Thyroid gland (tissue), 4 donors: ENCODE data around the gene OR13J1. TPM values are rescaled to one million over a fixed set of nuclear protein-coding genes. Genes with fewer than 3 reads are reported as not detected.

Experiments used
- DNase-seq, 2 donors: peaks; one replicate each; pipeline ENCODE4 v3.0.0-alpha.2; 2019
- H3K27ac ChIP-seq, 3 donors: fragments of 200-600 bp; sonication (generic); 1 replicate in 2 of 3; 2 replicates in 1 of 3; pipeline ENCODE4 v1.5.1; 2016 to 2019; ENCODE audit warnings: mild to moderate bottlenecking in 1 of 3, moderate library complexity in 1 of 3
- H3K27me3 ChIP-seq: fragments of 200-600 bp; sonication (generic); one replicate; pipeline ENCODE4 v1.5.1; 2019
- H3K36me3 ChIP-seq, 2 donors: fragments of 200-600 bp; sonication (generic); one replicate each; pipeline ENCODE4 v1.5.1; 2016 to 2019
- H3K4me1 ChIP-seq, 2 donors: fragments of 200-600 bp; sonication (generic); one replicate each; pipeline ENCODE4 v1.5.1; 2017 to 2019
- H3K4me3 ChIP-seq, 3 donors: fragments of 200-600 bp; sonication (generic); replicated peaks in 1 of 3; 1 replicate in 2 of 3; 2 replicates in 1 of 3; pipeline ENCODE4 v1.5.1; 2016; ENCODE audit warnings: mild to moderate bottlenecking in 1 of 3
- H3K9me3 ChIP-seq: fragments of 200-600 bp; sonication (generic); one replicate; pipeline ENCODE4 v1.5.1; 2017
- CTCF ChIP-seq, 6 experiments: fragments of 200-600 bp in 3 of 6; fragments of 450-650 bp in 3 of 6; sonication (generic) in 3 of 6; IDR thresholded peaks; one replicate each; pipeline ENCODE4 v1.5.1; 2016 to 2019; ENCODE audit warnings: antibody characterized with exemption in 6 of 6, mild to moderate bottlenecking in 2 of 6, inconsistent platforms in 1 of 6, moderate library complexity in 1 of 6
- POLR2A ChIP-seq, 2 donors: fragments of 450-650 bp; IDR thresholded peaks; one replicate each; pipeline ENCODE4 v1.6.1; 2017; ENCODE audit warnings: antibody characterized with exemption in 2 of 2, mild to moderate bottlenecking in 2 of 2, moderate library complexity in 1 of 2
- WGBS, 2 donors: methylation state at CpG; one replicate each; pipeline ENCODE4 v1.1.5; 2017; 5-methylcytosine and 5-hydroxymethylcytosine counted together
- intact Hi-C: fragments of 100-400 bp; cut with DNase I; formaldehyde crosslinking; loops from one replicate; pipeline ENCODE4 v1.15.1; 2023
- total RNA-seq, 4 donors: library from RNA; depleted of rRNA; stranded (reverse); fragments of >200 nt; gene quantifications; one replicate each; pipeline ENCODE4 v1.2.3, GENCODE V29; 2016

OR13J1 gene
- total RNA-seq, 4 donors from 2014 or later: not detected

- no peaks in the 10 kb centered on the region for H3K4me1 ChIP-seq
- no peaks in the 10 kb centered on the region for H3K36me3 ChIP-seq
- H3K27ac ChIP-seq: no peak overlapping the region
- WGBS, 2 donors: 59% methylated on average over 14 to 15 of the region's 16 CpGs
- H3K4me3 ChIP-seq: no peak overlapping the region
- intact Hi-C loops: no loop called here
- DNase-seq: peak; percentile 23 to 42
- no peaks in the 10 kb centered on the region for H3K27me3 ChIP-seq
- TF ChIP-seq POLR2A (IDR thresholded peaks at IDR 0.05) (no peak), CTCF (IDR thresholded peaks at IDR 0.05) (no peak)
- no peaks in the 10 kb centered on the region for H3K9me3 ChIP-seq
These were observed 10.8 kb downstream of the OR13J1 start for GRCh38 chr9:35859310-35859989.

- Histone ChIP-seq H3K9me3 (no peaks in the 10 kb centered on the region), H3K27ac (no peak overlapping the region), H3K36me3 (no peaks in the 10 kb centered on the region), H3K4me1 (no peaks in the 10 kb centered on the region), H3K4me3 (no peak overlapping the region), H3K27me3 (no peaks in the 10 kb centered on the region)
- DNase-seq: no peak
- intact Hi-C loops: no loop called here
- TF ChIP-seq CTCF (IDR thresholded peaks at IDR 0.05) (no peak), POLR2A (IDR thresholded peaks at IDR 0.05) (no peak)
- 68 to 75% methylated on average over 5 of the region's 5 CpGs for WGBS, 2 donors
These were observed 11.7 kb downstream of the OR13J1 start for GRCh38 chr9:35858458-35858857.

- H3K9me3 ChIP-seq: no peaks in the 10 kb centered on the region
- no peak for TF ChIP-seq POLR2A (IDR thresholded peaks at IDR 0.05)
- no peak for TF ChIP-seq CTCF (IDR thresholded peaks at IDR 0.05)
- H3K27me3 ChIP-seq: no peaks in the 10 kb centered on the region
- H3K36me3 ChIP-seq: no peaks in the 10 kb centered on the region
- no peak overlapping the region for H3K4me3 ChIP-seq
- no peak for DNase-seq
- H3K4me1 ChIP-seq: no peaks in the 10 kb centered on the region
- WGBS, 2 donors: 82 to 93% methylated on average over 5 of the region's 5 CpGs
- intact Hi-C loops: no loop called here
- H3K27ac ChIP-seq: no peak overlapping the region
These were observed 13.3 kb downstream of the OR13J1 start for GRCh38 chr9:35856882-35857281.

- H3K4me1 ChIP-seq: no peaks in the 10 kb centered on the region
- TF ChIP-seq CTCF (IDR thresholded peaks at IDR 0.05) (no peak), POLR2A (IDR thresholded peaks at IDR 0.05) (no peak)
- H3K36me3 ChIP-seq: no peaks in the 10 kb centered on the region
- H3K27me3 ChIP-seq: no peaks in the 10 kb centered on the region
- no peak for DNase-seq
- no peaks in the 10 kb centered on the region for H3K9me3 ChIP-seq
- 86% methylated on average over 3 of the region's 3 CpGs for WGBS, 2 donors
- no peak overlapping the region for H3K27ac ChIP-seq
- intact Hi-C loops: no loop called here
- H3K4me3 ChIP-seq: no peak overlapping the region
These were observed 14.0 kb downstream of the OR13J1 start for GRCh38 chr9:35856206-35856605.

- DNase-seq: no peak
- Histone ChIP-seq H3K9me3 (no peaks in the 10 kb centered on the region), H3K4me3 (no peak overlapping the region), H3K27ac (no peak overlapping the region), H3K27me3 (no peaks in the 10 kb centered on the region), H3K36me3 (no peaks in the 10 kb centered on the region), H3K4me1 (no peaks in the 10 kb centered on the region)
- 82 to 95% methylated on average over 7 of the region's 7 CpGs for WGBS, 2 donors
- TF ChIP-seq POLR2A (IDR thresholded peaks at IDR 0.05) (no peak), CTCF (IDR thresholded peaks at IDR 0.05) (no peak)
- intact Hi-C loops: no loop called here
These were observed 16.0 kb downstream of the OR13J1 start for GRCh38 chr9:35854091-35854762.
